K562 (cell line): ENCODE data around the gene CABP4. TPM values are rescaled to one million over a fixed set of nuclear protein-coding genes. Genes with fewer than 3 reads are reported as not detected.
"Not testable (repeated sequence)": the region's sequence is repeated elsewhere in the genome, so short reads cannot be mapped to it uniquely, and the experiment has no call there.

Experiments used
- ATAC-seq: fragments of 200-7000 bp; cut with Tn5 transposase; 3 replicates; pipeline ENCODE4 v1.9.1; 2020; ENCODE audit warnings: moderate library complexity
- BruUV-seq: library from RNA; stranded (reverse); fragments of 400-500 nt; replicated peaks from 2 replicates; lab custom pipeline; 2021; lab: Mats Ljungman, UMichigan
- CTCF ChIA-PET: fragments of 300-600 bp; formaldehyde crosslinking; extraction: SDS; loops from one replicate; lab custom pipeline; 2021; ENCODE audit warnings: low intra/inter-chr PET ratio; lab: Yijun Ruan, JAX
- POLR2A ChIA-PET: fragments of 300-600, 350-650 bp; sonication (Branson Sonifier 250); formaldehyde crosslinking; extraction: SDS; loops from one replicate; lab custom pipeline; 2021; ENCODE audit warnings: antibody characterized with exemption, inconsistent platforms; lab: Yijun Ruan, JAX
- DNase-seq, 4 experiments: peaks; one replicate each; pipeline versions ENCODE4 v3.0.0 to v3.0.0-alpha.2; 2011 to 2018; ENCODE audit warnings: low spot score in 3 of 4, mixed read lengths in 3 of 4; ENCODE audit errors: extremely low read depth in 1 of 4
- FAIRE-seq: peaks from 2 replicates; lab custom pipeline; 2011; peaks lifted over from hg19 to GRCh38; lab: Jason Lieb, UNC
- H2AFZ ChIP-seq: 2 replicates; pipeline ENCODE4 v1.6.0; 2011; ENCODE audit warnings: low read depth, low read length, control low read depth, inconsistent platforms
- H3K27ac ChIP-seq: fragments of 200-600 bp; 3 replicates; pipeline ENCODE4 v1.8.0; 2011; ENCODE audit warnings: low read depth, mild to moderate bottlenecking, control low read depth, inconsistent platforms, low read length, moderate library complexity, mixed read lengths; ENCODE audit errors: extremely low read depth
- H3K27me3 ChIP-seq, 2 experiments: fragments of 300-600 bp in 1 of 2; 2 replicates in 1 of 2; 3 replicates in 1 of 2; pipeline versions ENCODE4 v1.6.0 to v1.8.0; 2011; ENCODE audit warnings: inconsistent platforms in 2 of 2, low read length in 2 of 2, mild to moderate bottlenecking in 1 of 2, mixed read lengths in 1 of 2, moderate library complexity in 1 of 2; ENCODE audit not compliant: control insufficient read depth in 2 of 2, insufficient read depth in 2 of 2
- H3K36me3 ChIP-seq: fragments of 300-600 bp; 3 replicates; pipeline ENCODE4 v1.8.0; 2011; ENCODE audit warnings: mild to moderate bottlenecking, low read length, inconsistent platforms; ENCODE audit not compliant: control insufficient read depth, insufficient read depth
- H3K4me1 ChIP-seq, 2 experiments: fragments of 200-600 bp in 1 of 2; replicated peaks in 1 of 2; 2 replicates in 1 of 2; 3 replicates in 1 of 2; pipeline versions ENCODE4 v1.5.1 to v1.8.0; 2011; ENCODE audit warnings: inconsistent platforms in 2 of 2, low read length in 2 of 2, mild to moderate bottlenecking in 1 of 2, mixed read lengths in 1 of 2, moderate library complexity in 1 of 2; ENCODE audit not compliant: control insufficient read depth in 2 of 2, insufficient read depth in 2 of 2
- H3K4me2 ChIP-seq: 2 replicates; pipeline ENCODE4 v1.6.1; 2011; ENCODE audit warnings: low read length, control low read depth, inconsistent platforms, mixed read lengths; ENCODE audit not compliant: insufficient read depth
- H3K4me3 ChIP-seq: fragments of 200-600 bp; sonication (generic), shearing (Covaris generic); 2 replicates; pipeline ENCODE4 v1.5.1; 2016; ENCODE audit warnings: control low read depth, inconsistent platforms
- H3K79me2 ChIP-seq: fragments of 200-600 bp; 3 replicates; pipeline ENCODE4 v1.8.0; 2011; ENCODE audit warnings: low read length, inconsistent platforms; ENCODE audit not compliant: control insufficient read depth, insufficient read depth
- H3K9ac ChIP-seq, 2 experiments: 2 replicates each; pipeline versions ENCODE4 v1.6.0 to v1.6.1; 2011; ENCODE audit warnings: low read depth in 2 of 2, low read length in 2 of 2, control low read depth in 1 of 2, inconsistent platforms in 1 of 2, mild to moderate bottlenecking in 1 of 2, mixed read lengths in 1 of 2; ENCODE audit not compliant: insufficient read depth in 1 of 2
- H3K9me1 ChIP-seq: one replicate; pipeline ENCODE4 v1.6.0; 2011; ENCODE audit warnings: inconsistent platforms, mild to moderate bottlenecking, low read length, moderate library complexity; ENCODE audit not compliant: control insufficient read depth, insufficient read depth
- H3K9me3 ChIP-seq: replicated peaks from 2 replicates; pipeline ENCODE4 v1.5.1; 2011; ENCODE audit warnings: low read depth, low read length, inconsistent platforms; ENCODE audit not compliant: control insufficient read depth, insufficient read depth
- H4K20me1 ChIP-seq: replicated peaks from 2 replicates; pipeline ENCODE4 v1.6.1; 2011; ENCODE audit warnings: low read length, inconsistent platforms, mixed read lengths; ENCODE audit not compliant: control insufficient read depth, insufficient read depth
- JUN ChIP-seq, 2 experiments: sonication (generic) in 1 of 2; formaldehyde crosslinking in 1 of 2; IDR thresholded peaks; 2 replicates each; pipeline versions ENCODE4 v1.6.1 to v1.8.0; 2012 to 2022; ENCODE audit warnings: borderline replicate concordance in 2 of 2, mild to moderate bottlenecking in 2 of 2, improper control_type of control experiment in 1 of 2, low read depth in 1 of 2, low read length in 1 of 2, missing genetic modification reagents in 1 of 2
- YY1 ChIP-seq, 3 experiments: IDR thresholded peaks; 2 replicates each; pipeline ENCODE4 v1.6.1; 2011; ENCODE audit warnings: low read length in 2 of 3, mild to moderate bottlenecking in 2 of 3, moderate library complexity in 2 of 3, borderline replicate concordance in 1 of 3, control low read depth in 1 of 3, low read depth in 1 of 3; ENCODE audit not compliant: insufficient read depth in 3 of 3, insufficient replicate concordance in 2 of 3, control insufficient read depth in 1 of 3, insufficient read length in 1 of 3; ENCODE audit errors: extremely low read depth in 1 of 3
- WGBS: fragments of 100-300 bp; shearing (Covaris generic); methylation state at CpG from one replicate; pipeline ENCODE4 v1.1.6; 2016; ENCODE audit warnings: low coverage, mixed read lengths; ENCODE audit not compliant: insufficient coverage; ENCODE audit errors: missing lambda C conversion rate; 5-methylcytosine and 5-hydroxymethylcytosine counted together
- in situ Hi-C: fragments of 300-500 bp; cut with MboI; formaldehyde crosslinking; loops from 4 replicates; pipeline ENCODE4 v1.15.0; 2018; ENCODE audit warnings: inconsistent platforms, mixed read lengths
- intact Hi-C: fragments of 100-400 bp; cut with micrococcal nuclease; formaldehyde crosslinking; loops from 2 replicates; pipeline ENCODE4 v1.14.2; 2022
- polyA plus RNA-seq, 8 experiments: library from polyadenylated mRNA; depleted of rRNA in 4 of 8; stranded (reverse) in 5 of 8; unstranded in 3 of 8; fragments of >200 nt; fragmentation: Nextera tagmentation in 2 of 8; fragmentation: Illumina TruSeq in 1 of 8; extraction: Ambion mirVana in 2 of 8; extraction: Trizol in 1 of 8; gene quantifications; 2 replicates each; pipeline versions ENCODE4 v1.2.1 to v1.2.3, GENCODE V29; 2011 to 2014; ENCODE audit warnings: inconsistent platforms in 1 of 8, missing spikeins in 1 of 8
- total RNA-seq, 7 experiments: library from RNA; depleted of rRNA in 6 of 7; stranded (reverse); fragments of >200 nt in 6 of 7; fragmentation: Illumina TruSeq in 2 of 7; extraction: Trizol in 2 of 7; gene quantifications; 2 replicates each; pipeline versions ENCODE4 v1.2.1 to v1.2.3, GENCODE V29; 2011 to 2021; ENCODE audit warnings: low replicate concordance in 1 of 7
- TF ChIP-seq, protein P1 (sequence below): sonication (generic); formaldehyde crosslinking; IDR thresholded peaks from 2 replicates; pipeline ENCODE4 v1.9.0; 2022; ENCODE audit warnings: mild to moderate bottlenecking, missing genetic modification reagents
- TF ChIP-seq, protein P2 (sequence below): fragments of 450-650 bp; IDR thresholded peaks from 2 replicates; pipeline ENCODE4 v1.6.1; 2018; ENCODE audit not compliant: partially characterized antibody
- TF ChIP-seq, protein P3 (sequence below): fragments of 450-650 bp; IDR thresholded peaks from 2 replicates; pipeline ENCODE4 v1.6.1; 2017; ENCODE audit warnings: antibody characterized with exemption

Gene CABP4
- total and polyA plus RNA-seq, 9 of the 15 experiments (the other 6 are each of a cell fraction or from before 2014, with no cell fraction given), result 0.11 TPM; not detected in 8

DNA sequence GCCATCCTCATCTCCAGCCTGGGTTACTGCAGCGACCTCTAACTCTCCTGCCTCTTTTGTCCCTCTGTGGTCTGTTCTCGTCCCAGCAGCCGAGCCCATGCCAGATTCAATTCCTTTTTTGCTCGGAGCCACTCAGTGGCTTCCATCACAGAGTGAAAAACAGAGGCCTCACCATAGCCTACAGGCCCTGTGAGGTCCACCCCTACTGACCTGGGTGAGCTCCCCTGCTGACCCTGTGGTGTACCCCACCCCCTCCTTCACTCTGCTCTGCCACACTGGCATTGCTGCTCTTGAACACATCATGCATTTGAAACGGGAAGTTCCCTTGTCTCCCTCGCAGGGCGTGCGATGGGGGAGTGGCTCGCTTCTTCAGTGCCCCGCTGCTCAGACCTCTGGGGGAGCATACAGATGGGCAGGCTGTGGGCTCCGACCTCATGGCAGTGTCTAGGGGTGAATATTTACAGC, 29.7 kb downstream of the CABP4 start:
- DNase-seq, result no peak
- Histone ChIP-seq H3K9me1 (no peaks in the 10 kb centered on the region), H3K36me3 (peaks cover 25% of the 10 kb centered on the region; the same call in 1 of the 3 replicates), H3K27ac (no peak overlapping the region), H4K20me1 (no peaks in the 10 kb centered on the region), H3K9ac (peak overlapping the region in 1 of 2 experiments; percentile 81; a peak in 2 of 4 replicates), H3K9me3 (no peaks in the 10 kb centered on the region), H3K79me2 (peaks cover 34% of the 10 kb centered on the region), H3K4me3 (no peak overlapping the region), H3K27me3 (no peaks in the 10 kb centered on the region), H2AFZ (no peak overlapping the region), H3K4me1 (peaks cover 28 to 64% of the 10 kb centered on the region in 2 experiments), H3K4me2 (peak overlapping the region; percentile 78)
- FAIRE-seq, result no peak
- in situ Hi-C loops, result no loop called here
- ChIA-PET POLR2A (no interaction called here), CTCF (no interaction called here)
- no peak for TF ChIP-seq JUN (IDR thresholded peaks at IDR 0.05; ENCODE audit: borderline replicate concordance, low read depth, low read length)
- no peak for TF ChIP-seq JUN (CRISPR knock-in tag; IDR thresholded peaks at IDR 0.05; ENCODE audit: borderline replicate concordance)
- TF ChIP-seq, protein P1, sequence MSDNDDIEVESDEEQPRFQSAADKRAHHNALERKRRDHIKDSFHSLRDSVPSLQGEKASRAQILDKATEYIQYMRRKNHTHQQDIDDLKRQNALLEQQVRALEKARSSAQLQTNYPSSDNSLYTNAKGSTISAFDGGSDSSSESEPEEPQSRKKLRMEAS (CRISPR knock-in tag), result 0 out of 2 replicates have a peak, but pooled peaks have one; percentile 36
- ATAC-seq, result no peak
- no TSS peak for BruUV-seq
- WGBS, result 49% methylated on average over 11 of the region's 11 CpGs
- intact Hi-C loops, result loop anchor here (5.0 kb wide), 1 partner anchor 83 kb away; the partner anchor contains the start of genes PPP1CA and TBC1D10C

DNA sequence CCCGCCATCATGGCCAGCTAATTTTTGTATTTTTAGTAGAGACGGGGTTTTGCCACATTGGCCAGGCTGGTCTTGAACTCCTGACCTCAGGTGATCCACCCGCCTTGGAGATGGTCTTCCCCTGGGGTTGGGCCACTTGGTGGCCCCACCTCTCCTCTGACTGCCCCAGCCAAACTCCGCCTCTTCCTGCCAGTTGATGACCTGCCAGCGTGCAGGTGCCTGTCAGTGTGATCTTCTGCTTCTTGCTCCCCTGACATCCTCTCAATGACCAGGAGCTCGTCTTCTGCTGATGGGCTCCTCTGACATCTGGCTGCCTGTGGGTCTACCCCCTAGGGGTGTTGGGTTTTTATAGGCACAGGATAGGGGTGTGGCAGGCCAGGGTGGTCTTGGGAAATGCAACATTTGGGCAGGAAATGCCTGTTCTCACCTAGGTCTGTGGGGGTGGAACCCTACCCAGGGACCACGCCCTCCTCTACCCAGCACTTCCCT, 30.8 kb downstream of the CABP4 start:
- H3K9me3 ChIP-seq, H3K27me3 ChIP-seq, H3K4me3 ChIP-seq, in situ Hi-C loops, H3K27ac ChIP-seq, H2AFZ ChIP-seq, H3K4me2 ChIP-seq, H4K20me1 ChIP-seq, CTCF ChIA-PET, BruUV-seq, POLR2A ChIA-PET, intact Hi-C loops, H3K9me1 ChIP-seq: not testable (repeated sequence)
- peak; percentile 42 to 69 (median 60) for DNase-seq
- H3K4me1 ChIP-seq, result peaks cover 28 to 75% of the 10 kb centered on the region in 2 experiments
- 49% methylated on average over 7 of the region's 7 CpGs for WGBS
- H3K36me3 ChIP-seq, result peaks cover 36% of the 10 kb centered on the region; the same call in 1 of the 3 replicates
- H3K79me2 ChIP-seq, result peaks cover 34% of the 10 kb centered on the region
- ATAC-seq, result peak; percentile 18; the same call in 1 of the 3 replicates
- H3K9ac ChIP-seq, result peak overlapping the region in 1 of 2 experiments; percentile 32; a peak in 1 of 4 replicates
- peak; percentile 71 for FAIRE-seq
- TF ChIP-seq YY1 (IDR thresholded peaks at IDR 0.05; ENCODE audit: borderline replicate concordance in 1 of 3, control insufficient read depth in 1 of 3, extremely low read depth in 1 of 3, insufficient read depth in 3 of 3, insufficient read length in 1 of 3, insufficient replicate concordance in 2 of 3, low read depth in 1 of 3, low read length in 2 of 3), result peak in 1 of 3 experiments; percentile 16
- TF ChIP-seq, protein P2, sequence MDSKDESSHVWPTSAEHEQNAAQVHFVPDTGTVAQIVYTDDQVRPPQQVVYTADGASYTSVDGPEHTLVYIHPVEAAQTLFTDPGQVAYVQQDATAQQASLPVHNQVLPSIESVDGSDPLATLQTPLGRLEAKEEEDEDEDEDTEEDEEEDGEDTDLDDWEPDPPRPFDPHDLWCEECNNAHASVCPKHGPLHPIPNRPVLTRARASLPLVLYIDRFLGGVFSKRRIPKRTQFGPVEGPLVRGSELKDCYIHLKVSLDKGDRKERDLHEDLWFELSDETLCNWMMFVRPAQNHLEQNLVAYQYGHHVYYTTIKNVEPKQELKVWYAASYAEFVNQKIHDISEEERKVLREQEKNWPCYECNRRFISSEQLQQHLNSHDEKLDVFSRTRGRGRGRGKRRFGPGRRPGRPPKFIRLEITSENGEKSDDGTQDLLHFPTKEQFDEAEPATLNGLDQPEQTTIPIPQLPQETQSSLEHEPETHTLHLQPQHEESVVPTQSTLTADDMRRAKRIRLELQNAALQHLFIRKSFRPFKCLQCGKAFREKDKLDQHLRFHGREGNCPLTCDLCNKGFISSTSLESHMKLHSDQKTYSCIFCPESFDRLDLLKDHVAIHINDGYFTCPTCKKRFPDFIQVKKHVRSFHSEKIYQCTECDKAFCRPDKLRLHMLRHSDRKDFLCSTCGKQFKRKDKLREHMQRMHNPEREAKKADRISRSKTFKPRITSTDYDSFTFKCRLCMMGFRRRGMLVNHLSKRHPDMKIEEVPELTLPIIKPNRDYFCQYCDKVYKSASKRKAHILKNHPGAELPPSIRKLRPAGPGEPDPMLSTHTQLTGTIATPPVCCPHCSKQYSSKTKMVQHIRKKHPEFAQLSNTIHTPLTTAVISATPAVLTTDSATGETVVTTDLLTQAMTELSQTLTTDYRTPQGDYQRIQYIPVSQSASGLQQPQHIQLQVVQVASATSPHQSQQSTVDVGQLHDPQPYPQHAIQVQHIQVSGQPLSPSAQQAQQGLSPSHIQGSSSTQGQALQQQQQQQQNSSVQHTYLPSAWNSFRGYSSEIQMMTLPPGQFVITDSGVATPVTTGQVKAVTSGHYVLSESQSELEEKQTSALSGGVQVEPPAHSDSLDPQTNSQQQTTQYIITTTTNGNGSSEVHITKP, result peak; percentile 82
- TF ChIP-seq, protein P3, sequence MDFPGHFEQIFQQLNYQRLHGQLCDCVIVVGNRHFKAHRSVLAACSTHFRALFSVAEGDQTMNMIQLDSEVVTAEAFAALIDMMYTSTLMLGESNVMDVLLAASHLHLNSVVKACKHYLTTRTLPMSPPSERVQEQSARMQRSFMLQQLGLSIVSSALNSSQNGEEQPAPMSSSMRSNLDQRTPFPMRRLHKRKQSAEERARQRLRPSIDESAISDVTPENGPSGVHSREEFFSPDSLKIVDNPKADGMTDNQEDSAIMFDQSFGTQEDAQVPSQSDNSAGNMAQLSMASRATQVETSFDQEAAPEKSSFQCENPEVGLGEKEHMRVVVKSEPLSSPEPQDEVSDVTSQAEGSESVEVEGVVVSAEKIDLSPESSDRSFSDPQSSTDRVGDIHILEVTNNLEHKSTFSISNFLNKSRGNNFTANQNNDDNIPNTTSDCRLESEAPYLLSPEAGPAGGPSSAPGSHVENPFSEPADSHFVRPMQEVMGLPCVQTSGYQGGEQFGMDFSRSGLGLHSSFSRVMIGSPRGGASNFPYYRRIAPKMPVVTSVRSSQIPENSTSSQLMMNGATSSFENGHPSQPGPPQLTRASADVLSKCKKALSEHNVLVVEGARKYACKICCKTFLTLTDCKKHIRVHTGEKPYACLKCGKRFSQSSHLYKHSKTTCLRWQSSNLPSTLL, result 0 out of 2 replicates have a peak, but pooled peaks have one; percentile 32
